Astrocyte (in vitro differentiated cells and primary cell): Measurements from ENCODE around the gene EGFR.

Experiments
- EZH2 ChIP-seq: IDR thresholded peaks from 2 replicates; pipeline ENCODE4 v1.6.1; 2012; ENCODE audit warnings: mild to moderate bottlenecking, low read length, inconsistent platforms; ENCODE audit not compliant: insufficient read depth
- TF ChIP-seq, protein P1 (sequence below): IDR thresholded peaks from 2 replicates; pipeline ENCODE4 v1.5.1; 2011; ENCODE audit warnings: low read depth, mild to moderate bottlenecking, inconsistent platforms, low read length, moderate library complexity; ENCODE audit not compliant: insufficient read depth

DNA sequence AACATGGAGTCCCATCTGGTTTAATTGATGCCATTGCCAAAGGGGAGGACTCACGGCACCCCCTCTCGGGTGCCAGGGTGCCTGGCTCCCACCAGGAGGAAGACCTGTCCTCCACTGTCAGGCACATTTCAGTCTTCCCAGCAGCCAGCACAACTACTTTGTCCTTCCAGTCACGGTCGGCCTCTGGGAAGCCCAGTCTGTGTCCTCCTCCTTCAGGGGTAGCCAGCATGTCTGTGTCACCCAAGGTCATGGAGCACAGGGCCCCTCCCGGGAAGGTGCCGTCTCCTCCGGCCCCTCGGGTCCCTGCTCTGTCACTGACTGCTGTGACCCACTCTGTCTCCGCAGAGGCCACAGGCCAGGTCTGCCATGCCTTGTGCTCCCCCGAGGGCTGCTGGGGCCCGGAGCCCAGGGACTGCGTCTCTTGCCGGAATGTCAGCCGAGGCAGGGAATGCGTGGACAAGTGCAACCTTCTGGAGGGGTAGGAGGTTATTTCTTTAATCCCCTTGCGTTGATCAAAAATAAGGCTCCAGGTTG is 142.4 kb downstream of the EGFR start:
- TF ChIP-seq, protein P1, sequence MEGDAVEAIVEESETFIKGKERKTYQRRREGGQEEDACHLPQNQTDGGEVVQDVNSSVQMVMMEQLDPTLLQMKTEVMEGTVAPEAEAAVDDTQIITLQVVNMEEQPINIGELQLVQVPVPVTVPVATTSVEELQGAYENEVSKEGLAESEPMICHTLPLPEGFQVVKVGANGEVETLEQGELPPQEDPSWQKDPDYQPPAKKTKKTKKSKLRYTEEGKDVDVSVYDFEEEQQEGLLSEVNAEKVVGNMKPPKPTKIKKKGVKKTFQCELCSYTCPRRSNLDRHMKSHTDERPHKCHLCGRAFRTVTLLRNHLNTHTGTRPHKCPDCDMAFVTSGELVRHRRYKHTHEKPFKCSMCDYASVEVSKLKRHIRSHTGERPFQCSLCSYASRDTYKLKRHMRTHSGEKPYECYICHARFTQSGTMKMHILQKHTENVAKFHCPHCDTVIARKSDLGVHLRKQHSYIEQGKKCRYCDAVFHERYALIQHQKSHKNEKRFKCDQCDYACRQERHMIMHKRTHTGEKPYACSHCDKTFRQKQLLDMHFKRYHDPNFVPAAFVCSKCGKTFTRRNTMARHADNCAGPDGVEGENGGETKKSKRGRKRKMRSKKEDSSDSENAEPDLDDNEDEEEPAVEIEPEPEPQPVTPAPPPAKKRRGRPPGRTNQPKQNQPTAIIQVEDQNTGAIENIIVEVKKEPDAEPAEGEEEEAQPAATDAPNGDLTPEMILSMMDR = no peak
- no peak for TF ChIP-seq EZH2
